T47D (cell line): ENCODE measurements around the gene CEP295NL.

ENCODE experiments used
- DNase-seq, 2 experiments: peaks; one replicate each; pipeline versions ENCODE4 v3.0.0 to v3.0.0-alpha.2; 2011 to 2012; ENCODE audit warnings: low read depth in 1 of 2, low spot score in 1 of 2
- JUND ChIP-seq: IDR thresholded peaks from 2 replicates; pipeline ENCODE4 v1.6.1; 2012; ENCODE audit warnings: low read depth
- in situ Hi-C: cut with HindIII; loops from 2 replicates; pipeline ENCODE4 v1.10.0; 2016; ENCODE audit warnings: low sequenced_read_pairs, low pct_unique_long_range_greater_than_20kb

The CEP295NL gene

GRCh38 chr17:78939615-78940014 lies 36.6 kb upstream of the CEP295NL start:
- in situ Hi-C loops = no loop called here
- TF ChIP-seq JUND = no peak
- no peak for DNase-seq

- TF ChIP-seq JUND = no peak
- in situ Hi-C loops = no loop called here
- DNase-seq = no peak
Observed at GRCh38 chr17:78937561-78937960, 34.6 kb upstream of the CEP295NL start.

DNA sequence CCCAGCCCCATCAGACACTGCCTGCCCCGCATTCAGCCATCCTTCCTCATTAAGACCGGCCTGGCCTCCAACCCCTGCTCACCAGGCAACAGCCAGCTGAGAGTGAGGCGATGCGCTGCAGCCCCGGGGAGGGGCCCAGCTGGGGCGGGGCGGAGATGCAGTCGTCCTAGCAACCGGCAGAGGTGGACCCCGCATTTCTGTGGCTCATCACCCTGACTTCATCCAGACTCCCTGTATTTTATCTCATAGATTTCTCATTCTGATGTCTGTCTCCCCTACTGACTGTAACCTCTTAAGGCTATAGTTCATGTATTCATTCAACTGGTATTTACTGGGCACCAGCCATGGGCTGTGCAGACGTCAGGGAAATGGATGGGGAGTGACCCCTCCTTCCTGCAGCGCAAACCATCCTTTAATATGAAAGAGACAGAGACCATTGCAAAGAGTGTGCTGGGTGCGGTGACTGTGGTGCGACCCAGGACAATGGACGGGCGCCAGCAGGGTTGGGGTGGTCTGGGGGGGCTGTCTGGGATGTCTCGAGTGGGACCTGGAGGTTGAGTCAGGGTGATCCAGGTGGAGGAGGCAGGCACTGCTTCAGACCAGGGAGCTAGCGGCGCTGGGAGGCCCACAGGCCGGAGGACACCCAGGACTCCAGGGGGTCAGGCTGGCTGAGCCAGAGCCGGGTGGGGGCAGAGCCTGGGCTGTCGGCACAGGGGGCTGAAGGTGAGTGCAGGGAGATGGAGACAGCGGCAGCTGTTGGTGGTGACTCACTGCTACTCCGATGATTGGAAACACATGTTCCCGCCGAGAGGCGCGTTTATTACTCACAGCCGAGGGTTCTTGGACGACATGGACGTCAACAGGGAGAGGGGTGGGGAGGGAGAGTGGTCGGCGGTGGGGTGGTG lies 32.7 kb upstream of the CEP295NL start:
- no peak for DNase-seq
- TF ChIP-seq JUND = no peak
- in situ Hi-C loops = no loop called here

DNA sequence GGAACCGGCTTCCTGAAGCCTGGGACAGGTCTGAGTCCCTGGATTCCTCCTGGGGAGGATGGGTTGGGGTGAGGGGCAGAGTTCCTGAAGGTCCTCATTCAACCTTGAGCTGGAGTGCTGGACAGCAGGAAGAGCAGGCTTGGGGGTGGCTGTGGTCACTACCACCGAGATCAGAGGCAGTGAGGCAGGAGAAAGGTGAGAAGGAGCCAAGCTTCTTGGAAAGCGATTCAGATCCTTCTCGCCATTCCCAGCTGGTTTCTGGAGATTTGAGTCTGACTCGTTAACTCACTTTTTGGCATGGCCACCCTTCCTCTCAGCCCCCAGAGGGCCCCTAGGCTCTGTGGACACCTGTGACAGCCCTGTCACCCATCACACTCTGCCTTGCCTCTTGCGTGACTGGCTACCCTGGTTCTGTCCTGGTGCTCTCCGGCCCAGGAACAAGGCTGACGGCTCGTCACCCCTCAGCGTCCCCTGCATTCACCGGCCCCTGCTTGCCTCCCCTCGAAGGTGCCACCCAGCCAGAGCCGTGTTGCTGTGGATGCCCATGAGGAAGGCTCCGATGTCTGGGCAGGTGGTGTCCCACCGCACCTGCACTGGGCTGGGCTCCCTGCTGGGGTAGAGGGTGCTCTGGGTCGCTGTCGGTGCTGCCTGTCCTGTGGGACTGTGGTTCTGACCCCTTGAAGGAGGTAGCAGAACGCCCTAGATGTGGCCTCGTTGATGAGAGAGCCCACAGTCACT lies 31.8 kb upstream of the CEP295NL start:
- no peak for TF ChIP-seq JUND
- in situ Hi-C loops = no loop called here
- no peak for DNase-seq

DNA sequence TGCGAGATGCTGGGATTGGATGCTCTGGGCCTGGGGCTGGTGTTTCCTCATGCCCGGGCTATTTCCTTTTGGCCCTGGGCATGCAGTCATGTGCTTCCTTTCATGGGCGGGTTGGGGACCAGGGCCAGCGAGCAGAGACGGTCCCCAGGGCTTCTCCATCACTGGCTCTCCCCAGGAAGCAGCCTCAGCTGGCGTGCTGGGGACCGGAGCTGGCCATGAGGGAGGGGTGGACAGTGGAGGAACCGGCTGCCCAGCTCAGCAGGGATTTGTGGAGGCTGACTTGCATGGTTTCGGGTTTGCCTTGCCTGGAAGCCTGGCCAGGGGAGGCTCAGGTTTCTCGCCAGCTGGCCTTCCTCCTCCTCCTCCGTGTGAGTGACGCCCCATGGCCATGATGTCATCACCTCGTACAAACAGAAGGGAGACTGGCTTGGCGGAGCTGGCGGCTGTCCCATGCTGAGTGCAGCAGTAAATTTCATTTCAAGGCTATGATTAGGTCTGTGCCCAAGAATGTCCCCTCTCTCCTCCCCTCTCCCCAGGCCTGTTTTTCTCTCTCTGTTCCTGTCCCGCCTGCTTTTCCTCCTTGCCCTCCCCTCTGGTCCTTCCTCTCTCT lies 31.1 kb upstream of the CEP295NL start:
- in situ Hi-C loops = no loop called here

DNA sequence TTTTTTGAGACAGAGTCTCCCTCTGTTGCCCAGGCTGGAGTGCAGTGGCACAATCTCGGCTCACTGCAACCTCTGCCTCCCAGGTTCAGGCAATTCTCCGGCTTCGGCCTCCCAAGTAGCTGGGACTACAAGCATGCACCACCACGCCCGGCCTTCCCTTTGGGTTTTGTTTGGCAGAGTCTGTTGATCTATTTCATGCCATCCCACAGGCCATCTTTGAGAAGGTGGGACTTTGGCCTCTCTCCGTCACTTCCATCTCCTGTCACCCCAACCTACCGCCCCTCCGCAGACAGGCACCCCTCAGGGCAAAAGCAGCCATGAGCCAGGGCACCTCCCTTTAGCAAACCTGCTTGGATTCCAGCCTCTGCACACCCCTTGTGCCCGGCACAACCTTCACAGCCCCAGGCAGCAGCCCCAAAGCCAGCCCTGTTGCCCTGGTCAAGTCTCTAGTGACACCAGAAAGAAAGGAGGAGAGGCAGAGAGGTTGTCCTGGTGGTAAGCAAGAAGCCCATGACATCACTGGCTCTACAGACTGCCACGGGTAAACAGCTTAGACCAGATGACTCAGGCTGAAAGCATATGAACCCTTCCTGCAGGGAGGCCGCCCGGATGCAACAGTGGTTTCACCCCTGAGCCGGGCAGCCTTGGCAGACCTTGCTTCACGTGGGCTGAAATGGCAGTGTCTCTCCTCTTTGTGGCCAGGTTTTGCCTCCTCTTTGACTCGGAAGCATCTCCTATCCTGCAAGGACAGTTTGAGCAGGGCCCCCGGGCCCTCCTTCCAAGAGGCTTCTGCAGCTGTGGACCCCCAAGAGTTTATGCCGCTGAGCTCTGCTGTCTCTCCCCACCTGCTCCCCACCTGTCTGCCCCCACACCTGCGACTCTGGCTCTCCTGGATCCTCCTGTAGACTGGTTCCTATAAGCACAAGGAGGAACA lies 30.3 kb upstream of the CEP295NL start:
- peak; percentile 75 to 87 for DNase-seq
- in situ Hi-C loops = no loop called here
- no peak for TF ChIP-seq JUND

More for the DNA sequence above, 31.1 kb upstream of the CEP295NL start:
- no peak for TF ChIP-seq JUND
- peak; percentile 95 to 98 for DNase-seq

GRCh38 chr17:78929908-78930775 lies 27.1 kb upstream of the CEP295NL start:
- DNase-seq = no peak
- in situ Hi-C loops = no loop called here
- TF ChIP-seq JUND = no peak

- in situ Hi-C loops = no loop called here
- TF ChIP-seq JUND = no peak
- DNase-seq = no peak
Observed at GRCh38 chr17:78925662-78926555, 22.9 kb upstream of the CEP295NL start.

GRCh38 chr17:78925234-78925633 lies 22.2 kb upstream of the CEP295NL start, which contains the start of gene TIMP2:
TSS of gene TIMP2 (minus strand) at chr17:78925387. CDS start at chr17:78925088, 299 bp downstream.
- DNase-seq = peak; percentile 81 to 89
- no peak for TF ChIP-seq JUND
- in situ Hi-C loops = no loop called here

GRCh38 chr17:78924481-78925151 lies 21.6 kb upstream of the CEP295NL start:
- TF ChIP-seq JUND = no peak
- in situ Hi-C loops = no loop called here
- DNase-seq = peak in 1 of 2 experiments; percentile 64
